Measurements from ENCODE around the gene DNASE1L2.

DNA sequence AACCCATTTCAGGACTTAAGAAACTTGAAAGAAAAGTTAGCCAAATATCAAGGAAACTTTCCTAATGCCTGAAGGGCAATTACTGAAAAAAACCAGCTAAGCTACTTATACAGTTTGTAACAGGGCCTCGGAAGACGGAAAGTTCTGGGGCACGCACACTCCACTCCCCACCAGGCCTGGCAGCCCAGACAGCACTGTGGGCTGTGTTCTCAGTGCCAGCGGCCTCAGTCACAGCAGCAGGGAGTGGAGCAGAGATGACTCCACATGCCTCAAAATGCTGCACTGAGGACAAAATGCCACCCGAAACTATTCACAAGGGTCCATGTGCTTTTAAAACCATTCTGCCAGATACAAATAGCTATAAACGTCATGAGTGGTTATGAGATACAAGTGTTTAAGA, 21.5 kb downstream of the DNASE1L2 start:
- no peak for TF ChIP-seq CTCF (tag by site-specific recombination; IDR thresholded peaks at IDR 0.05)
- no peak for TF ChIP-seq TCF7L2 (IDR thresholded peaks at IDR 0.05; ENCODE audit: borderline replicate concordance, low read depth, low read length)
- no peak for TF ChIP-seq ZNF366 (tag by site-specific recombination; conservative IDR thresholded peaks at IDR 0.05)

Data from HEK293 (cell line).